Mesenchymal stem cell (in vitro differentiated cells and primary cell): ENCODE results near the gene FBXO31.

Experiments
- DNase-seq: peaks from one replicate; pipeline ENCODE4 v3.0.0-alpha.2; 2013
- H2AFZ ChIP-seq: one replicate; pipeline ENCODE4 v1.6.1; 2013; ENCODE audit warnings: low read depth, mild to moderate bottlenecking, control low read depth, inconsistent platforms, low read length, moderate library complexity
- H2AK5ac ChIP-seq: 2 replicates; pipeline ENCODE4 v1.6.1; 2013; ENCODE audit warnings: low read length, moderate library complexity, mild to moderate bottlenecking, inconsistent platforms; ENCODE audit not compliant: severe bottlenecking
- H2BK120ac ChIP-seq: one replicate; pipeline ENCODE4 v1.6.1; 2013; ENCODE audit warnings: low read depth, mild to moderate bottlenecking, inconsistent platforms, low read length, moderate library complexity
- H2BK12ac ChIP-seq, 2 experiments: one replicate each; pipeline ENCODE4 v1.6.1; 2013; ENCODE audit warnings: inconsistent platforms in 2 of 2, low read length in 2 of 2, mild to moderate bottlenecking in 2 of 2, moderate library complexity in 2 of 2, control low read depth in 1 of 2
- H2BK15ac ChIP-seq: one replicate; pipeline ENCODE4 v1.6.1; 2013; ENCODE audit warnings: mild to moderate bottlenecking, low read depth, inconsistent platforms; ENCODE audit not compliant: poor library complexity, severe bottlenecking
- H2BK5ac ChIP-seq: 2 replicates; pipeline ENCODE4 v1.6.1; 2013; ENCODE audit warnings: low read depth, mild to moderate bottlenecking, low read length, control low read depth, inconsistent platforms; ENCODE audit not compliant: poor library complexity, severe bottlenecking
- H3K14ac ChIP-seq, 2 experiments: one replicate each; pipeline ENCODE4 v1.6.1; 2013; ENCODE audit warnings: inconsistent platforms in 2 of 2, low read length in 2 of 2, control low read depth in 1 of 2, mild to moderate bottlenecking in 1 of 2, moderate library complexity in 1 of 2
- H3K18ac ChIP-seq, 2 experiments: one replicate each; pipeline ENCODE4 v1.6.1; 2013; ENCODE audit warnings: inconsistent platforms in 2 of 2, low read length in 2 of 2, control low read depth in 1 of 2, low read depth in 1 of 2, mild to moderate bottlenecking in 1 of 2
- H3K23ac ChIP-seq, 2 experiments: one replicate each; pipeline ENCODE4 v1.6.1; 2013; ENCODE audit warnings: inconsistent platforms in 2 of 2, low read length in 2 of 2, mild to moderate bottlenecking in 2 of 2, moderate library complexity in 2 of 2, control low read depth in 1 of 2
- H3K27ac ChIP-seq: 2 replicates; pipeline ENCODE4 v1.5.1; 2013; ENCODE audit warnings: mild to moderate bottlenecking, moderate library complexity, low read length, control low read depth, inconsistent platforms; ENCODE audit not compliant: poor library complexity, severe bottlenecking
- H3K27me3 ChIP-seq, 2 experiments: 2 replicates each; pipeline versions ENCODE4 v1.6.1 to v1.7.0; 2013; ENCODE audit warnings: low read length in 2 of 2, mild to moderate bottlenecking in 2 of 2, moderate library complexity in 2 of 2, control low read depth in 1 of 2, inconsistent platforms in 1 of 2; ENCODE audit not compliant: control insufficient read depth in 1 of 2, insufficient read depth in 1 of 2
- H3K36me3 ChIP-seq, 2 experiments: 2 replicates each; pipeline versions ENCODE4 v1.6.1 to v1.7.0; 2013; ENCODE audit warnings: low read length in 2 of 2, control low read depth in 1 of 2, inconsistent platforms in 1 of 2, low read depth in 1 of 2, mild to moderate bottlenecking in 1 of 2; ENCODE audit not compliant: insufficient read depth in 2 of 2, control insufficient read depth in 1 of 2
- H3K4ac ChIP-seq, 2 experiments: one replicate each; pipeline ENCODE4 v1.6.1; 2013; ENCODE audit warnings: inconsistent platforms in 2 of 2, low read length in 2 of 2, mild to moderate bottlenecking in 2 of 2, moderate library complexity in 2 of 2, control low read depth in 1 of 2, low read depth in 1 of 2
- H3K4me1 ChIP-seq: 2 replicates; pipeline ENCODE4 v1.6.1; 2013; ENCODE audit warnings: low read depth, low read length, control low read depth; ENCODE audit not compliant: control insufficient read depth, insufficient read depth
- H3K4me2 ChIP-seq: 2 replicates; pipeline ENCODE4 v1.6.1; 2013; ENCODE audit warnings: low read length, mild to moderate bottlenecking, inconsistent platforms; ENCODE audit not compliant: poor library complexity, severe bottlenecking
- H3K4me3 ChIP-seq, 2 experiments: 2 replicates each; pipeline versions ENCODE4 v1.5.1 to v1.7.0; 2013; ENCODE audit warnings: low read length in 2 of 2, mild to moderate bottlenecking in 2 of 2, control low read depth in 1 of 2, low read depth in 1 of 2; ENCODE audit not compliant: insufficient read depth in 1 of 2
- H3K79me1 ChIP-seq: replicated peaks from 2 replicates; pipeline ENCODE4 v1.6.1; 2013; ENCODE audit warnings: mild to moderate bottlenecking, control low read depth, low read length, inconsistent platforms; ENCODE audit not compliant: poor library complexity, severe bottlenecking
- H3K9ac ChIP-seq: 2 replicates; pipeline ENCODE4 v1.7.0; 2013; ENCODE audit warnings: mild to moderate bottlenecking, low read length, moderate library complexity
- H3K9me3 ChIP-seq: 2 replicates; pipeline ENCODE4 v1.7.0; 2013; ENCODE audit warnings: mild to moderate bottlenecking, low read length; ENCODE audit not compliant: control insufficient read depth
- H4K8ac ChIP-seq: one replicate; pipeline ENCODE4 v1.6.1; 2013; ENCODE audit warnings: inconsistent platforms, mild to moderate bottlenecking, low read length, moderate library complexity
- H4K91ac ChIP-seq: one replicate; pipeline ENCODE4 v1.6.1; 2013; ENCODE audit warnings: mild to moderate bottlenecking, low read length, inconsistent platforms
- WGBS: methylation state at CpG from one replicate; pipeline ENCODE4 v1.1.7; 2013; ENCODE audit warnings: mixed read lengths; 5-methylcytosine and 5-hydroxymethylcytosine counted together

The FBXO31 gene

DNA sequence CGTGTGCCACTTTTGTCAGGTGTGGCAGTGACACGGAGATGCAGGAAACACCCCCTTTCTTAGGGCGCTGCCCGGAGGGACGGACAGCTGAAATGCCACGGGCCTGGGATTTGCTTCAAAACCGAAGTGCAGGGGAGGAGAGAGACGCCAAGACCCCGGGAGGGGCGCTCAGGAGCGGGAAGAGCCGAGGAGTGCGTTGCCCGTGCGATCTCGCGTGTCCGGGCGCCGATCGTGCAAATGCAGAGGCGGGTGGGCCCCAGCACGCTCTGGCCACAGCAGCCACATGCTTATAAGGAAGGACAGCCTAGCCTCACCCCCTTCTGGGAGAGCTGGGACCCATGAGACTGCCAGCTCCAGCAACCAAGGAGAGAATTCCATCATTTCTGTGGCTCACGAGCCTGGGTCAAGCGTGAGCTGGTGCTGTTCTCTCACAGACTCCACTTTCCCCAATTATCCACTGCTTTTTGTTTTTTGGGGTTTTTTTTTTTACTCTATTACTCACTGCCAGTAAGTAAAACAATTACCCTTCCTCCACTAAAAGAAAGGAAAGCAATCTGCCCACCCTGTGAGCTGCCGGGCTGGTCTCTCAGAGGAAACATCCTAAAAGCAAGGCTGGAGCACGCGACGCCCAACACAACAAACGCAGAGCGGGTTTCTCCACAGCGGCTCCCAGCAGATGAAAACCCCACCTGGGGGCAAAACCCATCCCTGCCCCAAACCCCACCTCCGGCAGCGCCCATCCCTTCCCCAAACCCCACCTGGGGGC is 39.2 kb downstream of the FBXO31 start:
- WGBS, result 94% methylated on average over 34 of the region's 34 CpGs
- Histone ChIP-seq H3K23ac (no peak overlapping the region), H3K18ac (no peak overlapping the region), H3K4me2 (no peak overlapping the region), H2BK5ac (no peak overlapping the region), H2AFZ (no peak overlapping the region), H2BK15ac (no peak overlapping the region), H3K9ac (no peak overlapping the region), H3K9me3 (no peaks in the 10 kb centered on the region), H2BK12ac (no peak overlapping the region), H3K14ac (no peak overlapping the region), H3K36me3 (peaks cover 56 to 80% of the 10 kb centered on the region in 2 experiments), H3K4ac (no peak overlapping the region), H2BK120ac (no peak overlapping the region), H3K27ac (no peak overlapping the region), H3K79me1 (peaks cover 51% of the 10 kb centered on the region), H3K27me3 (no peaks in the 10 kb centered on the region), H2AK5ac (no peak overlapping the region), H3K4me1 (peaks cover 15% of the 10 kb centered on the region), H4K8ac (no peak overlapping the region), H4K91ac (peak overlapping the region; percentile 31), H3K4me3 (no peak overlapping the region)
- no peak for DNase-seq

DNA sequence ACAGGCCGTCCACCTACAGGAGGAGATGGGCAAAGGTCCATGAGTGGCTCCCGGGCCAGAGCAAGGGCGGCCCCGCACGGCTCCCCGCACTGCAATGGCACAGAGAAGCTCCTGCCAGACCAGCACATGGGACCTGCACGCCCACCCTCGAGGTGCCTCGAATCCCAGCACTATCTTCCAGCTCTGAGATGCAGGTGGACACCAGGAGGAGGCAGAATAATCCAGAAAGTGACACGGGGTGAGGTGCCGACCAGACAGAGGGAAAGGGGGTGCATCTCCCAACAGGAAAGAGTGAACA is 39.9 kb downstream of the FBXO31 start:
- H3K4ac ChIP-seq, result no peak overlapping the region
- peaks cover 52% of the 10 kb centered on the region for H3K79me1 ChIP-seq
- peaks cover 59 to 84% of the 10 kb centered on the region in 2 experiments for H3K36me3 ChIP-seq
- H3K14ac ChIP-seq, result no peak overlapping the region
- H3K4me2 ChIP-seq, result no peak overlapping the region
- no peak overlapping the region for H2BK120ac ChIP-seq
- H4K8ac ChIP-seq, result no peak overlapping the region
- H3K4me1 ChIP-seq, result peaks cover 17% of the 10 kb centered on the region
- H3K23ac ChIP-seq, result no peak overlapping the region
- H2BK15ac ChIP-seq, result no peak overlapping the region
- no peak overlapping the region for H2BK12ac ChIP-seq
- H3K9ac ChIP-seq, result no peak overlapping the region
- DNase-seq, result no peak
- no peak overlapping the region for H2AFZ ChIP-seq
- H3K4me3 ChIP-seq, result no peak overlapping the region
- H3K18ac ChIP-seq, result no peak overlapping the region
- H4K91ac ChIP-seq, result no peak overlapping the region
- H2AK5ac ChIP-seq, result no peak overlapping the region
- H3K9me3 ChIP-seq, result no peaks in the 10 kb centered on the region
- no peak overlapping the region for H2BK5ac ChIP-seq
- H3K27me3 ChIP-seq, result no peaks in the 10 kb centered on the region
- H3K27ac ChIP-seq, result no peak overlapping the region
- 98% methylated on average over 11 of the region's 11 CpGs for WGBS

GRCh38 chr16:87342978-87343752 is 40.4 kb downstream of the FBXO31 start:
- H2AFZ ChIP-seq, result no peak overlapping the region
- no peak overlapping the region for H3K18ac ChIP-seq
- H2BK5ac ChIP-seq, result no peak overlapping the region
- H3K4me3 ChIP-seq, result no peak overlapping the region
- H3K14ac ChIP-seq, result no peak overlapping the region
- no peak overlapping the region for H2BK15ac ChIP-seq
- no peak overlapping the region for H3K4me2 ChIP-seq
- H2BK120ac ChIP-seq, result no peak overlapping the region
- WGBS, result 90% methylated on average over 26 of the region's 26 CpGs
- no peak overlapping the region for H4K8ac ChIP-seq
- no peak overlapping the region for H3K27ac ChIP-seq
- peaks cover 17% of the 10 kb centered on the region for H3K4me1 ChIP-seq
- H2AK5ac ChIP-seq, result no peak overlapping the region
- H3K23ac ChIP-seq, result no peak overlapping the region
- H3K36me3 ChIP-seq, result peaks cover 59 to 83% of the 10 kb centered on the region in 2 experiments
- H3K27me3 ChIP-seq, result no peaks in the 10 kb centered on the region
- peaks cover 50% of the 10 kb centered on the region for H3K79me1 ChIP-seq
- H4K91ac ChIP-seq, result no peak overlapping the region
- H2BK12ac ChIP-seq, result no peak overlapping the region
- no peaks in the 10 kb centered on the region for H3K9me3 ChIP-seq
- DNase-seq, result no peak
- H3K9ac ChIP-seq, result no peak overlapping the region
- H3K4ac ChIP-seq, result no peak overlapping the region

DNA sequence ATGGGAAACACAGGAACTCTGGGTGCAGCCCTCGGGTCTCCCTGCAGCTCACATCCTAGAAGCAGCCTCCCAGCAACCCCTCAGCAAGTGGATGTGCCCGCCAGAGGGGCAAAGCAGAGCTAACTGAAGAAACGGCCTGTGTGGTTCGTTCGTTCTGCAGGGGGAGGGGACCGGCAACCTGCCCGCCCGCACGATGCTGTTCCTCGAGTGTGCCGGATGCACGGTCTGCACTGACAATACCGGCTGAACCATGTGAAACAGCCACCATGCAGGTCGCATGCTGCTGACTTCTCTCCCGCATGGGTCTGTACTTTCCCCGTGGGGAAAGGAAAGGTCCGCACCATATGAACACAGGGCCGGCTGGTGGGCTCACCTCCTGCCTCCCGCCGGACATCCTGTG is 41.1 kb downstream of the FBXO31 start:
- Histone ChIP-seq H3K18ac (no peak overlapping the region), H2BK5ac (no peak overlapping the region), H2BK12ac (no peak overlapping the region), H2BK120ac (no peak overlapping the region), H2BK15ac (no peak overlapping the region), H3K36me3 (peaks cover 60 to 84% of the 10 kb centered on the region in 2 experiments), H3K4me1 (peaks cover 17% of the 10 kb centered on the region), H3K27ac (no peak overlapping the region), H2AFZ (no peak overlapping the region), H3K27me3 (no peaks in the 10 kb centered on the region), H4K91ac (peak overlapping the region; percentile 14), H3K4me2 (no peak overlapping the region), H3K9me3 (no peaks in the 10 kb centered on the region), H3K4me3 (no peak overlapping the region), H3K9ac (no peak overlapping the region), H3K23ac (no peak overlapping the region), H4K8ac (no peak overlapping the region), H2AK5ac (no peak overlapping the region), H3K14ac (no peak overlapping the region), H3K4ac (no peak overlapping the region), H3K79me1 (peaks cover 45% of the 10 kb centered on the region)
- WGBS, result 96% methylated on average over 20 of the region's 20 CpGs
- DNase-seq, result no peak
